Brain microvascular endothelial cell (primary cell): ENCODE results near the gene ADAMTS2.

Experiments used
- DNase-seq: peaks from one replicate; pipeline ENCODE4 v3.0.0-alpha.2; 2020
- H3K27ac ChIP-seq: fragments of 250-450 bp; sonication (Bioruptor Pico); 2 replicates; pipeline ENCODE4 v1.5.1; 2020; ENCODE audit warnings: mild to moderate bottlenecking, moderate library complexity
- H3K27me3 ChIP-seq: fragments of 250-450 bp; sonication (Bioruptor Pico); replicated peaks from 2 replicates; pipeline ENCODE4 v1.5.1; 2020; ENCODE audit warnings: mild to moderate bottlenecking
- H3K36me3 ChIP-seq: fragments of 250-450 bp; sonication (Bioruptor Pico); replicated peaks from 2 replicates; pipeline ENCODE4 v1.5.1; 2020; ENCODE audit warnings: mild to moderate bottlenecking
- H3K4me3 ChIP-seq: 2 replicates; pipeline ENCODE4 v1.5.1; 2011; ENCODE audit warnings: low read depth, mild to moderate bottlenecking, control low read depth, low read length, moderate library complexity
- in situ Hi-C: cut with HindIII; loops from 2 replicates; pipeline ENCODE4 v1.10.0; 2017; ENCODE audit warnings: low sequenced_read_pairs, low pct_ligation_motif_present
- TF ChIP-seq, protein P1 (sequence below): IDR thresholded peaks from 2 replicates; pipeline ENCODE4 v1.5.1; 2011; ENCODE audit warnings: low read depth, mild to moderate bottlenecking, moderate library complexity, low read length, control low read depth, inconsistent platforms; ENCODE audit errors: missing control alignments

ADAMTS2 gene

DNA sequence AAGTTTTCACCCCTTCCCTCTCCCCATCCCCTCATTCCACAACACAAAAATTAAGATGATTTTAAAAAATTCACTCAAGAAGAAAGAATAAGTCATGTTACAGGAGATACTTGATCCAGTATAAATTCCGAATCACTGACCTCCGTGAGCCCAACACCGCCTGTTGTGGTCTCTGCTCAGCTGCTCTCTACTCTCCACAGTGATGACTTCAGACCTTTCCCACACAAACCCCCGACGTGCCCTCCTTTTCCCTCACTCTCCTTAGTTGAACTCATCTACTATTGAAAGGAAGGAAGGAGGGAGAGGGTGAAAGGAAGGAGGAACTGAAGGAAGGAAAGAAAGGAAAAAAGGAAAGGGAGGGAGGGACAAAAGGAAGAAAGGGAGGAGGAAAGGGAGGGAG lies 230.0 kb downstream of the ADAMTS2 start:
- in situ Hi-C loops = no loop called here
- no peak for DNase-seq
- peaks cover 7% of the 10 kb centered on the region for H3K36me3 ChIP-seq
- no peak overlapping the region for H3K4me3 ChIP-seq
- TF ChIP-seq, protein P1, sequence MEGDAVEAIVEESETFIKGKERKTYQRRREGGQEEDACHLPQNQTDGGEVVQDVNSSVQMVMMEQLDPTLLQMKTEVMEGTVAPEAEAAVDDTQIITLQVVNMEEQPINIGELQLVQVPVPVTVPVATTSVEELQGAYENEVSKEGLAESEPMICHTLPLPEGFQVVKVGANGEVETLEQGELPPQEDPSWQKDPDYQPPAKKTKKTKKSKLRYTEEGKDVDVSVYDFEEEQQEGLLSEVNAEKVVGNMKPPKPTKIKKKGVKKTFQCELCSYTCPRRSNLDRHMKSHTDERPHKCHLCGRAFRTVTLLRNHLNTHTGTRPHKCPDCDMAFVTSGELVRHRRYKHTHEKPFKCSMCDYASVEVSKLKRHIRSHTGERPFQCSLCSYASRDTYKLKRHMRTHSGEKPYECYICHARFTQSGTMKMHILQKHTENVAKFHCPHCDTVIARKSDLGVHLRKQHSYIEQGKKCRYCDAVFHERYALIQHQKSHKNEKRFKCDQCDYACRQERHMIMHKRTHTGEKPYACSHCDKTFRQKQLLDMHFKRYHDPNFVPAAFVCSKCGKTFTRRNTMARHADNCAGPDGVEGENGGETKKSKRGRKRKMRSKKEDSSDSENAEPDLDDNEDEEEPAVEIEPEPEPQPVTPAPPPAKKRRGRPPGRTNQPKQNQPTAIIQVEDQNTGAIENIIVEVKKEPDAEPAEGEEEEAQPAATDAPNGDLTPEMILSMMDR = no peak
- no peak overlapping the region for H3K27ac ChIP-seq
- no peaks in the 10 kb centered on the region for H3K27me3 ChIP-seq

DNA sequence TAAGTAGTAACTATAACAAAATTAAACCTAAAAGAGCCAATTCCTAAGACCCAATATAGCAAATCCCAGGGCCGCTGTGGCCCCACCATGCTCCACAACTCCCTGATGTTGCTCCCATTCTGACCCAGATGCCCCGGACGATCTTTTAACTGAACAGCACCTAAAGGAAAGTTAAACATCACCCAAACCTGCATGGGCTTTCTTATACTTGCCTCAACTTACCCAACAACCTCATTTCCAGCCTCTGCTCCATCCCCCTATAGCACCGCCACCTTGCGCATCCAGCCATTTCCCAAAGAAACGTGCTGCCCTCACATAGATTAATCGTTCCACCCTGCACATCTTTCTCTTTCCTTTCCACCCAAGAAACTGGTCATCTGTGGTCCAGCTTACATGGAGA lies 230.5 kb downstream of the ADAMTS2 start:
- no peak overlapping the region for H3K4me3 ChIP-seq
- H3K27me3 ChIP-seq = no peaks in the 10 kb centered on the region
- no peak overlapping the region for H3K27ac ChIP-seq
- TF ChIP-seq, protein P1 = no peak
- DNase-seq = no peak
- H3K36me3 ChIP-seq = peaks cover 7% of the 10 kb centered on the region
- in situ Hi-C loops = no loop called here

DNA sequence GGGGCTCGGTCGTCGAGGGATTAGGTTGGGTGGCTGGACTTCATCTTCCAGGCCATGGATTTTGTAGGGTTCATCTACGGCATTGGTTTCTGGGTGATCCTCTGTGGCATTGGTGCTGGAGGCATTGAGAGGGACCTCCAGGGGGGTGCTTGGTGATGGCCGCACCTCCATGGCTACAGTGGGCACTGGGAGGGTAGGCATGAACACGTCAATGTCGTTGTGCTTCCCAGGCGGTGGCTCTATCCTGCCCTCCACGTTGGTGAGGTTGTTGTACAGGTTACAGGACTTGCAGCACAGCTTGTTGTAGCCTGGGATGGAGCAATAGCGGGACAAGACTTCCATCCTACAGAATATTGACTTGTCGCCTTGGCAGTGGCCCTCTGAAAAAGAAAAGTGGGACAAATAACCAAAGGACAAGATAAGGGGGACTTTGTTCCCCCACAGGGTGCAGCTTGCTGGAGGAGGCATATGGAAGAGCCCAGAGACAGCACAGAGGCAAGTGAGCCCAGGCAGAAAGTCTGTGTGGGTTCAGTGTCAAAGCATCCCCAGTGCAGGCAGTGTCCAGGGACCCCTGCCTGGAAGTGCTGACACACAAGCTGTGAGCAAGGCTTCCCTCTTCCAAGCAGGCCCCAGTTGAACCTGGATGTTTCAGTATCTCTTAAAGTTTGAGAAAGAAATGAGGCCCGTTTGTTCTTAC lies 231.2 kb downstream of the ADAMTS2 start:
- peaks cover 7% of the 10 kb centered on the region for H3K36me3 ChIP-seq
- TF ChIP-seq, protein P1 = no peak
- H3K4me3 ChIP-seq = no peak overlapping the region
- no peak for DNase-seq
- in situ Hi-C loops = no loop called here
- no peaks in the 10 kb centered on the region for H3K27me3 ChIP-seq
- H3K27ac ChIP-seq = no peak overlapping the region

DNA sequence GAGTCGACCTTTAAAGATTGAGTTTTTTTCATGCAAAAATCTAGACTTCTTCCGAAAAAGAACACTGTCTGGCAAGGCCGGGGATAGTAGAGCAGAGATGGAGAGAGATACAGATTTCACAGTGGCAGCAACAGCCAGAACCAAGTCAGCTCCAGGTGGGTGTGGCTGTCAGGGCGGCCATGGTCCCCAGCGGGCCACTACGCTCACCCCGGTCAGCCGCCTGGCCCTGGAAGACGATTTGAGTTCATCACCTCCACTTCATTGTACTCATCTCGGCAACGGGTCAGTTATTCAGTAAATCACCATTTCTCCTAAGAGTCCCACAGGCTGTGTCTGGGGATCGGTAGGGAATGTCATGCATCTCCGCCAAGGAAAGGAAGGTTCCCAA lies 232.1 kb downstream of the ADAMTS2 start:
- H3K36me3 ChIP-seq = peaks cover 7% of the 10 kb centered on the region
- H3K27ac ChIP-seq = no peak overlapping the region
- TF ChIP-seq, protein P1 = no peak
- in situ Hi-C loops = no loop called here
- DNase-seq = no peak
- no peak overlapping the region for H3K4me3 ChIP-seq
- H3K27me3 ChIP-seq = no peaks in the 10 kb centered on the region

DNA sequence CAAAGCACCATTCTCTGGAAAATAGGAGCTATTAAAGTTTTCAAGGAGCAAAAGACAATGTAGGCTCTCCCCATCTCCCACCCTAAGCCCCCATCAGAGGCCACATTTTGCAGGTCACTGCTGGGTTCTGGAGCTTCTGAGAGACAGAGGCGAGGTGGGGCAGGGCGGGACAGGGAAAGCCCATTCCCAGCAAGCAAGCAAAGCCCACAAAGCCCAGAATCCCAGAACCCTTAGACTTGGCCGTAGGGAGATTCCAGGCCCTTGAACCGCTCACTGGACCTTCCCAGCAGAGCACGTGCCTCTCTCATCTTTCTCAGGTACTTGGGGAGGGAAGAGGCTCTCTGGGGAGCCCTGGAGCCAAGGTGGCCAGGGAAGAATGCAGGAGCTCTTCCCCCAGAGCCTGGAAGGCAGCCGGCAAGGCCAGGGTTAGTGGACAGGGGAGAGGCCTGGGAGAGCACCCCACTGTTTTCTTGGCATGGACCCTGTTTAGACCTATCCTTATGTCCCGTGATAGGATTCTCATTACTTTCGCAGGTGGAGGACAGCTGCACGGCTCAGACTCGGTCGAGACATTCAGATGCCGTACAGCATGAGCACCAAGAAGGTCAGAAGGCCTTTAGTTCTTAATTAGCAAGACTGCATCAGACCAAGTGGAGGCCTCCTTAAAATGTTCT lies 232.7 kb downstream of the ADAMTS2 start:
- no peak overlapping the region for H3K4me3 ChIP-seq
- peaks cover 7% of the 10 kb centered on the region for H3K36me3 ChIP-seq
- no peak overlapping the region for H3K27ac ChIP-seq
- in situ Hi-C loops = no loop called here
- TF ChIP-seq, protein P1 = no peak
- DNase-seq = no peak
- H3K27me3 ChIP-seq = no peaks in the 10 kb centered on the region
